Measurements from ENCODE around the gene MAN1C1. TPM values are rescaled to one million over a fixed set of nuclear protein-coding genes. Genes with fewer than 3 reads are reported as not detected.

Gene MAN1C1
- total and polyA plus RNA-seq, 10 of the 15 experiments (the other 5 are each of a cell fraction or from before 2014, with no cell fraction given), result 0.12 to 0.56 (median 0.22) TPM; not detected in 3

- Histone ChIP-seq H3K9me3 (replicated peaks; ENCODE audit: control insufficient read depth, insufficient read depth, low read length) (no peaks in the 10 kb centered on the region; the same call in 2 of the 3 replicates), H3K4me3 (no peak overlapping the region), H3K4me2 (ENCODE audit: control insufficient read depth, insufficient read depth) (no peak overlapping the region), H3K27me3 (replicated peaks in 1 of 2; ENCODE audit: control insufficient read depth in 2 of 2, insufficient read depth in 2 of 2, low read length in 1 of 2) (no peaks in the 10 kb centered on the region; a peak in 1 of 4 replicates), H4K20me1 (ENCODE audit: control insufficient read depth, insufficient read depth) (no peaks in the 10 kb centered on the region), H3K9ac (ENCODE audit: control insufficient read depth, insufficient read depth, low read length) (no peak overlapping the region), H3K4me1 (ENCODE audit: control insufficient read depth, insufficient read depth, low read length) (peaks cover 2% of the 10 kb centered on the region), H3K79me2 (ENCODE audit: control insufficient read depth, insufficient read depth, low read length) (no peaks in the 10 kb centered on the region), H2AFZ (ENCODE audit: control insufficient read depth, low read depth, low read length) (no peak overlapping the region), H3K36me3 (ENCODE audit: control insufficient read depth in 2 of 2, insufficient read depth in 2 of 2, low read length in 1 of 2) (no peaks in the 10 kb centered on the region), H3K27ac (ENCODE audit: control insufficient read depth, insufficient read depth) (no peak overlapping the region)
- BruUV-seq (replicated peaks), result no TSS peak
- ChIA-PET POLR2A (no interaction called here), CTCF (interaction anchor here (1.0 to 8.4 kb wide), 8 partner anchors 14 to 316 kb away, joined by 3 to 63 read pairs (median 4); no protein-coding TSS in a partner anchor), SMC1A (ENCODE audit: uncharacterized antibody, unreplicated experiment) (interaction anchor here (1.2 to 2.4 kb wide), 4 partner anchors 10 to 188 kb away, joined by 3 to 13 read pairs (median 6); no protein-coding TSS in a partner anchor), RAD21 (ENCODE audit: unreplicated experiment) (no interaction called here)
- intact Hi-C loops (cut with micrococcal nuclease; ENCODE audit: unreplicated experiment) (loop anchor here (2.0 to 5.0 kb wide), 2 partner anchors 186 to 295 kb away; no protein-coding TSS in a partner anchor), in situ Hi-C loops (cut with MboI) (loop anchor here (5.0 kb wide), 1 partner anchor 185 kb away; no protein-coding TSS in a partner anchor)
- 3% methylated on average over 6 of the region's 19 CpGs for WGBS (ENCODE audit: insufficient coverage, insufficient replicate concordance, low lambda C conversion rate, missing lambda C conversion rate)
- ATAC-seq (peak; percentile 70), DNase-seq (ENCODE audit: low read depth, low spot score) (no peak), FAIRE-seq (peak; percentile 66)
- TF ChIP-seq MEF2B (IDR thresholded peaks at IDR 0.05; ENCODE audit: partially characterized antibody, poor library complexity, severe bottlenecking) (peak; percentile 67), PAX5 (IDR thresholded peaks at IDR 0.05; ENCODE audit: borderline replicate concordance, low read depth, low read length) (no peak), YY1 (IDR thresholded peaks at IDR 0.05; ENCODE audit: low read depth, low read length) (0 out of 2 replicates have a peak, but pooled peaks have one; percentile 42), BHLHE40 (IDR thresholded peaks at IDR 0.05; ENCODE audit: borderline replicate concordance in 1 of 2, low read depth in 2 of 2, low read length in 1 of 2) (0 out of 4 replicates have a peak, but pooled peaks of 1 of the 2 experiments have one; percentile 23), CBFB (IDR thresholded peaks at IDR 0.05; ENCODE audit: low read depth) (no peak), JUNB (IDR thresholded peaks at IDR 0.05) (no peak), MEF2A (IDR thresholded peaks at IDR 0.05; ENCODE audit: insufficient read depth, low read depth, low read length) (no peak), TCF3 (IDR thresholded peaks at IDR 0.05; ENCODE audit: borderline replicate concordance, insufficient read depth, low read depth, low read length) (no peak), NR2C1 (IDR thresholded peaks at IDR 0.05) (no peak), ZBTB40 (IDR thresholded peaks at IDR 0.05; ENCODE audit: borderline replicate concordance) (no peak), RAD21 (IDR thresholded peaks at IDR 0.05; ENCODE audit: insufficient read depth, low read depth, low read length) (peak; percentile 86), FOS (IDR thresholded peaks at IDR 0.05; ENCODE audit: borderline replicate concordance, extremely low read depth, insufficient read length) (no peak), PML (IDR thresholded peaks at IDR 0.05; ENCODE audit: low read length) (no peak), IKZF2 (IDR thresholded peaks at IDR 0.05) (peak in 1 of 2 experiments; percentile 35; a peak in 2 of 4 replicates), MTA2 (IDR thresholded peaks at IDR 0.05; ENCODE audit: low read depth) (no peak)
- TF ChIP-seq, protein P1, sequence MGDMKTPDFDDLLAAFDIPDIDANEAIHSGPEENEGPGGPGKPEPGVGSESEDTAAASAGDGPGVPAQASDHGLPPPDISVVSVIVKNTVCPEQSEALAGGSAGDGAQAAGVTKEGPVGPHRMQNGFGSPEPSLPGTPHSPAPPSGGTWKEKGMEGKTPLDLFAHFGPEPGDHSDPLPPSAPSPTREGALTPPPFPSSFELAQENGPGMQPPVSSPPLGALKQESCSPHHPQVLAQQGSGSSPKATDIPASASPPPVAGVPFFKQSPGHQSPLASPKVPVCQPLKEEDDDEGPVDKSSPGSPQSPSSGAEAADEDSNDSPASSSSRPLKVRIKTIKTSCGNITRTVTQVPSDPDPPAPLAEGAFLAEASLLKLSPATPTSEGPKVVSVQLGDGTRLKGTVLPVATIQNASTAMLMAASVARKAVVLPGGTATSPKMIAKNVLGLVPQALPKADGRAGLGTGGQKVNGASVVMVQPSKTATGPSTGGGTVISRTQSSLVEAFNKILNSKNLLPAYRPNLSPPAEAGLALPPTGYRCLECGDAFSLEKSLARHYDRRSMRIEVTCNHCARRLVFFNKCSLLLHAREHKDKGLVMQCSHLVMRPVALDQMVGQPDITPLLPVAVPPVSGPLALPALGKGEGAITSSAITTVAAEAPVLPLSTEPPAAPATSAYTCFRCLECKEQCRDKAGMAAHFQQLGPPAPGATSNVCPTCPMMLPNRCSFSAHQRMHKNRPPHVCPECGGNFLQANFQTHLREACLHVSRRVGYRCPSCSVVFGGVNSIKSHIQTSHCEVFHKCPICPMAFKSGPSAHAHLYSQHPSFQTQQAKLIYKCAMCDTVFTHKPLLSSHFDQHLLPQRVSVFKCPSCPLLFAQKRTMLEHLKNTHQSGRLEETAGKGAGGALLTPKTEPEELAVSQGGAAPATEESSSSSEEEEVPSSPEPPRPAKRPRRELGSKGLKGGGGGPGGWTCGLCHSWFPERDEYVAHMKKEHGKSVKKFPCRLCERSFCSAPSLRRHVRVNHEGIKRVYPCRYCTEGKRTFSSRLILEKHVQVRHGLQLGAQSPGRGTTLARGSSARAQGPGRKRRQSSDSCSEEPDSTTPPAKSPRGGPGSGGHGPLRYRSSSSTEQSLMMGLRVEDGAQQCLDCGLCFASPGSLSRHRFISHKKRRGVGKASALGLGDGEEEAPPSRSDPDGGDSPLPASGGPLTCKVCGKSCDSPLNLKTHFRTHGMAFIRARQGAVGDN (IDR thresholded peaks at IDR 0.05), result no peak
Measured at GRCh38 chr1:25796811-25797458, 180.3 kb downstream of the MAN1C1 start.

Data from GM12878 (cell line).